ENCODE data around the gene ABCA5.

ABCA5 gene, protein sequence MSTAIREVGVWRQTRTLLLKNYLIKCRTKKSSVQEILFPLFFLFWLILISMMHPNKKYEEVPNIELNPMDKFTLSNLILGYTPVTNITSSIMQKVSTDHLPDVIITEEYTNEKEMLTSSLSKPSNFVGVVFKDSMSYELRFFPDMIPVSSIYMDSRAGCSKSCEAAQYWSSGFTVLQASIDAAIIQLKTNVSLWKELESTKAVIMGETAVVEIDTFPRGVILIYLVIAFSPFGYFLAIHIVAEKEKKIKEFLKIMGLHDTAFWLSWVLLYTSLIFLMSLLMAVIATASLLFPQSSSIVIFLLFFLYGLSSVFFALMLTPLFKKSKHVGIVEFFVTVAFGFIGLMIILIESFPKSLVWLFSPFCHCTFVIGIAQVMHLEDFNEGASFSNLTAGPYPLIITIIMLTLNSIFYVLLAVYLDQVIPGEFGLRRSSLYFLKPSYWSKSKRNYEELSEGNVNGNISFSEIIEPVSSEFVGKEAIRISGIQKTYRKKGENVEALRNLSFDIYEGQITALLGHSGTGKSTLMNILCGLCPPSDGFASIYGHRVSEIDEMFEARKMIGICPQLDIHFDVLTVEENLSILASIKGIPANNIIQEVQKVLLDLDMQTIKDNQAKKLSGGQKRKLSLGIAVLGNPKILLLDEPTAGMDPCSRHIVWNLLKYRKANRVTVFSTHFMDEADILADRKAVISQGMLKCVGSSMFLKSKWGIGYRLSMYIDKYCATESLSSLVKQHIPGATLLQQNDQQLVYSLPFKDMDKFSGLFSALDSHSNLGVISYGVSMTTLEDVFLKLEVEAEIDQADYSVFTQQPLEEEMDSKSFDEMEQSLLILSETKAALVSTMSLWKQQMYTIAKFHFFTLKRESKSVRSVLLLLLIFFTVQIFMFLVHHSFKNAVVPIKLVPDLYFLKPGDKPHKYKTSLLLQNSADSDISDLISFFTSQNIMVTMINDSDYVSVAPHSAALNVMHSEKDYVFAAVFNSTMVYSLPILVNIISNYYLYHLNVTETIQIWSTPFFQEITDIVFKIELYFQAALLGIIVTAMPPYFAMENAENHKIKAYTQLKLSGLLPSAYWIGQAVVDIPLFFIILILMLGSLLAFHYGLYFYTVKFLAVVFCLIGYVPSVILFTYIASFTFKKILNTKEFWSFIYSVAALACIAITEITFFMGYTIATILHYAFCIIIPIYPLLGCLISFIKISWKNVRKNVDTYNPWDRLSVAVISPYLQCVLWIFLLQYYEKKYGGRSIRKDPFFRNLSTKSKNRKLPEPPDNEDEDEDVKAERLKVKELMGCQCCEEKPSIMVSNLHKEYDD (N-terminal part only)

DNA sequence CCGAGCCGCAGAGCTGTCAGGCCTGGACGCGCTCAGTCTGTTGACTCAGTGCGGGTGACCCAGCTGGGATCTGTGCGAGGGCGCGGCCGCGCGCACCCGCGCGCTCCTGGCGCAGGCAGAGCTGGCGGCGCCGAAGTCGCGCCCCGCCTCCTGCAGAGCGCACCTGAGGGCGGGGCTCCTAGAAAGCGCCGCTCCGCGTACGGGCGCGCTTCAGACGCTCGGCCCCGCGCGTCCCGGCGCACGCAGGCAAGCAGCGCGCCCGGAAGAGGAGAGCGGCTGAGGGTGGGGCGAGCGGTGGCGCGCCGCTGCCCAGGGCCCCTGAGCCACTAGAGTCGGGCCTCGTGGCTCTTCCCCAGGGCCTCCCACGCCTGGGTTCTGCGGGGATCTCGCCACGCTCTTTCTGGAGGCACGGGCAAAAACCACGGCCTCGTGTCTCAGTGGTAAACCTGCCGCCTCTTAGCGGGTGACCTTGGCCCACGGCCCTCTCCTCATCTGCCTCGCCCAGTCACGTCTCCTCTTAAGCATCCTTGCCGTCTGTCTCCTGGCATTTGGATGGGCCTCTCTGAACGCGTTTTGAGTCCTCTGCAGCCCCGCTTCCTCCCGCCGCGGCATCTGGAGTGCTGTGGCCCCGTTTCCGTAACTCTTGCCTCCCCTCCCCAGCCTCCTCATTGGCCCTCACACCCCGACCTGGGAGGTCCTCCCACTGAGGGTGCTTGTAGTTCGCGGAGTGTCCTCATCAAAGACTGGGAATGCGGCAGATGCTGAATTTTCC, at the start of gene ABCA5:
Gene ABCA5 (minus strand): TSS at position 74 of the 772 bp plus-strand sequence. CDS start 12,718 bp downstream, outside the sequence.
- DNase-seq (ENCODE audit: low spot score in 2 of 2): peak; percentile 72 to 82
- H3K9me3 Mint-ChIP-seq: no peaks in the 10 kb centered on the region
- peak within 1 kb of the TSS; percentile 89 for H3K27ac Mint-ChIP-seq (ENCODE audit: low read depth)
- peaks cover 8% of the 10 kb centered on the region for H3K27me3 Mint-ChIP-seq
- ATAC-seq (replicated peaks; ENCODE audit: extremely low read depth, poor library complexity, severe bottlenecking): peak; percentile 95
- peaks cover 32% of the 10 kb centered on the region for H3K4me1 Mint-ChIP-seq
- H3K36me3 Mint-ChIP-seq (ENCODE audit: insufficient read depth): peaks cover 7% of the 10 kb centered on the region
- H3K4me3 Mint-ChIP-seq: peak within 1 kb of the TSS; percentile 98

DNA sequence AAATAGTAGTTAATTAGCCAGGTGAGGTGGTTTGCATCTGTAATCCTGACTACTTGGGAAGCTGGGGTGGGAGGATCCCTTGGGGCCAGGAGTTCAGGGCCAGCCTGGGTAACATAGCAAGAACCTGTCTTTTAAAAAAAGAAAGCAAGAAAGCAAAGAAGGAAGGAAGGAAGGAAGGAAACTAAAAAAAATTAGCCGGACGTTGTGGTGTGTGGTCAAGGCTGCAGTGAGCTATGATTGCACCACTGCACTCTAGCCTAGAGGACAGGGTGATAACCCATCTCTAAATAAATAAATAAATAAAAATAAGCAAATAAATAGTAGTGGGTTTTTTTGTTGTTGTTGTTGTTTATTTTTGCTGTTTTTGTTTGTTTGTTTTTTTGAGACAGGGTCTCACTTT, 48.3 kb upstream of the ABCA5 start:
- Mint-ChIP-seq H3K9me3 (no peaks in the 10 kb centered on the region), H3K27ac (ENCODE audit: low read depth) (no peak overlapping the region), H3K4me1 (no peaks in the 10 kb centered on the region), H3K27me3 (peaks cover 13% of the 10 kb centered on the region), H3K4me3 (no peak overlapping the region), H3K36me3 (ENCODE audit: insufficient read depth) (no peaks in the 10 kb centered on the region)
- ATAC-seq (replicated peaks; ENCODE audit: extremely low read depth, poor library complexity, severe bottlenecking): no peak
- DNase-seq (ENCODE audit: low spot score in 2 of 2): no peak

DNA sequence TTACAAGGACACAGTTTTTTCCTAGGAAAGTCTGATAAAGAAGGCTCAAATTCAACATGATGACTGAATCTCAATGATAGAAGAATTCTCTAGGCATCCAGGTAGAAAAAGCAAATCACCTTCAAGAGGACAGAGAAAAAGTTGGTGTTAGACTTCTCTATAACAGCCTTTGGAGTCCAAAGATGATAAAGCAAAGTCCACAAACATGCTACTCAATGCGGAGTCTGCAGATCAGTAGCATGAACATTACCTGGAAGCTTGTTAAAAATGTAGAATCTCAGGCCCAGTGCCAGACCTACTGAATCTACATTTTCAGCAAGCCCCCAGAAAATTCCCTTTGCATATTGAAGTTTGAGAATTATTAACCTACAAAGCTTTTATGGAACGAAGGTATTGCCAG, 46.1 kb upstream of the ABCA5 start:
- Mint-ChIP-seq H3K4me1 (no peaks in the 10 kb centered on the region), H3K27ac (ENCODE audit: low read depth) (no peak overlapping the region), H3K36me3 (ENCODE audit: insufficient read depth) (no peaks in the 10 kb centered on the region), H3K27me3 (peaks cover 34% of the 10 kb centered on the region), H3K4me3 (no peak overlapping the region), H3K9me3 (no peaks in the 10 kb centered on the region)
- ATAC-seq (replicated peaks; ENCODE audit: extremely low read depth, poor library complexity, severe bottlenecking) (no peak), DNase-seq (ENCODE audit: low spot score in 2 of 2) (no peak)

DNA sequence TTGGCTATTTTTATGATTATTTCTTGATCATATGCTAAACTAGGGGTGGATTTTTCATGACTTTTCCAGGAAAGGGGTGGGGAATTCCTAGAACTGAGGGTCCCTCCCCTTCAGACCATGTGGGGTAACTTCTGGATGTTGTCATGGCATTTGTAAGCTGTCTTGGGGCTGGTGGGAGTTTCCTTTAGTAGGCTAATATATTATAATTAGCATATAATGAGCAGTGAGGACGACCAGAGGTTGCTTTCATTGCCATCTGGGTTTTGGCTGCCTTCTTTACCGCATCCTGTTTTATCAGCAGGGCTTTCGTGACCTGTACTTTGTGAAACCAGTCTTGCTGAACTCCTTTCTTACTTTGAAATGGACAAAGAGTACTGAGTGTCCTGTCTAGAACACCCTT, 40.4 kb upstream of the ABCA5 start:
- Mint-ChIP-seq H3K4me1 (no peaks in the 10 kb centered on the region), H3K27me3 (peaks cover 56% of the 10 kb centered on the region), H3K9me3 (no peaks in the 10 kb centered on the region), H3K27ac (ENCODE audit: low read depth) (no peak overlapping the region), H3K4me3 (no peak overlapping the region), H3K36me3 (ENCODE audit: insufficient read depth) (no peaks in the 10 kb centered on the region)
- DNase-seq (ENCODE audit: low spot score in 2 of 2): no peak
- ATAC-seq (replicated peaks; ENCODE audit: extremely low read depth, poor library complexity, severe bottlenecking): no peak

DNA sequence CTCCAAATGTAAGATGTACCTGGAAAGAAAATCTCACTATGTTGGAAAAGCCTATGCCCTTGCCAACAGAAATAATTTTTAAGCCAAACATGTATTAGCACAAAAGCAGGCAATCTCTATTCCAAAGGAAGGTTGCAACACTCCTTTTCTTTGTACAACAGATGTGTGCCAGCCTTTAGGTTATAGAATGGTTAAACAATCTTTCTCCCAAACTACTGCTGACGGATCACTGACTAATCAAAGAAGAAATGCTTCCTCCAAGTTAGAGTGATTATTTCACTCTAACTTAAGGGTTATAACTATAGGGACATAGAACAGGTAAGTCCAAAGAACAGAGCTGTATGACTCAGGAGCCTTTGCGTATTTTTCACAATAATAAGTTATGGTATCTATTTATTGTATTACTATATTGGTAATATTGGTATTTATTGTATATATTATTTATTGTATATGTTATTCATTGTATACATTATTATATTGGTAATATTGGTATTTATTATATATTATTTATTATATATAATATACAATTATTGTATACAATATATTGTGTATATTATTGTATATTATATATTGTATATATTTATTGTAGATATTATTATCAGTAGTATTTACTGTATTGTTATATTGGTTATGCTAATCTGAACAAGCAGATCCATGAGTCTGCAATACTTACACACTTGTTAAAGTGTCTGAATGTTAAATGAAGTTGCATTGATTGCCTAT, 36.7 kb upstream of the ABCA5 start:
- Mint-ChIP-seq H3K4me3 (no peak overlapping the region), H3K27me3 (peaks cover 28% of the 10 kb centered on the region), H3K9me3 (no peaks in the 10 kb centered on the region), H3K36me3 (ENCODE audit: insufficient read depth) (no peaks in the 10 kb centered on the region), H3K27ac (ENCODE audit: low read depth) (no peak overlapping the region), H3K4me1 (no peaks in the 10 kb centered on the region)
- ATAC-seq (replicated peaks; ENCODE audit: extremely low read depth, poor library complexity, severe bottlenecking) (no peak), DNase-seq (ENCODE audit: low spot score in 2 of 2) (no peak)

DNA sequence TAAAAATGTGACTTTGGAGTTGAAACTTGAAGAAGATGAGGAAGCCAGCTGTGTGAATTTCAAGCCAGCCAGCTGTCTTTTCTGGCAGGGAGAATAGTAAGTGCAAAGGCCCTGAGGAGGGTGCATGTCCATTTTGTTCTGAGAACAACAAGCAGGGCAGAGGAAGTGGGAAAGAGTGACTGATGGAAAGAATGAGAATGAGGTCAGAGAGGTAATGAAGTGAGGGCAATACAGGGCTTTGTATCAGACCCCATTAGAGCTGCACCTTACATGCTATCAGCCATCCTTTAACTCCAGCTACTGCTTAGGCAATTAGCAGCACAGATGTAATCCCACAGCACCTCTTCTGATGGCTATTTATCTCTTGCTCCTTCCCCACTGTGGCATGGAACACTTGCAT, 34.2 kb upstream of the ABCA5 start:
- Mint-ChIP-seq H3K4me3 (no peak overlapping the region), H3K27me3 (peaks cover 5% of the 10 kb centered on the region), H3K27ac (ENCODE audit: low read depth) (no peak overlapping the region), H3K36me3 (ENCODE audit: insufficient read depth) (no peaks in the 10 kb centered on the region), H3K9me3 (no peaks in the 10 kb centered on the region), H3K4me1 (no peaks in the 10 kb centered on the region)
- ATAC-seq (replicated peaks; ENCODE audit: extremely low read depth, poor library complexity, severe bottlenecking) (no peak), DNase-seq (ENCODE audit: low spot score in 2 of 2) (no peak)

DNA sequence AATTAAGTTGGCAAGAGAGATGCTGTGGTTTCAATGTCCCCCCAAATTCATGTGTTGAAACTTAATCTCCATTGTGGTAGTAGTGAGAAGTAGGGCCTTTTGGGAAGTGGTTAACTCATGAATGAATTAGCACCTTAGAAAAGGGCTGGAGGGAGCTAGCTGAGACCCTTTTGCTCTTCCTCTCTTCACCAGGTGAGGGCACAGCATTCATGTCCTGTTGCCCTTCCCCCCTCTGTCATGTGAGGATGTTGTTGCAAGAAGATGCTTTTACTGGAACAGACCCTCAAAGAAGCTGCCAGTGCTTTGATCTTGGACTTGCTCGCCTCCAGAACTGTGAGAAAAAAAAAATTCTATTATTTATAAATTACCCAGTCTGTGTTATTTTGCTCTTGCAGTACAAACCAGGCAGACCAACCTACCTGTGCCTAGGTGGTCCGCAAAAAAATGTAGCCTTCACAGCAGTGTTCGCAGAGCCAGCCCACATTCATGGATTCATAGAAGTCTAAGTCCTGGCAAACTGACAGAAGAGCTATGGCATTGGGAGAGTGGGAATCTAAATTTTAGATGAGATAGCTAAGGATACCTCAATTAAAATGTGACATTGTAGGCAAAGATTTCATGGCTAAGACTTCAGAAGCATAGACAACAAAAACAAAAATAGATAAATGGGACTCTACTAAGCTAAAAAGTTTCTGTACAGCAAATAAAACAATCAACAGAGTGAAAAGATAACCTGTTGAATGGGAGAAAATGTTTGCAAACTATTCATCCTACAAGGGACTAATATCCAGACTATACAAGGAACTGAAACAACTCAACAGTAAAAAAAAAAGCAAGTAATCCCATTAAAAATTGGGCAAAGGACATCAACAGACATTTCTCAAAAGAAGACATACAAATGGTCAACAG, 32.0 kb upstream of the ABCA5 start:
- Mint-ChIP-seq H3K4me1 (no peaks in the 10 kb centered on the region), H3K9me3 (no peaks in the 10 kb centered on the region), H3K27me3 (peaks cover 14% of the 10 kb centered on the region), H3K4me3 (no peak overlapping the region), H3K36me3 (ENCODE audit: insufficient read depth) (no peaks in the 10 kb centered on the region), H3K27ac (ENCODE audit: low read depth) (peak overlapping the region; percentile 54)
- DNase-seq (ENCODE audit: low spot score in 2 of 2) (no peak), ATAC-seq (replicated peaks; ENCODE audit: extremely low read depth, poor library complexity, severe bottlenecking) (no peak)

DNA sequence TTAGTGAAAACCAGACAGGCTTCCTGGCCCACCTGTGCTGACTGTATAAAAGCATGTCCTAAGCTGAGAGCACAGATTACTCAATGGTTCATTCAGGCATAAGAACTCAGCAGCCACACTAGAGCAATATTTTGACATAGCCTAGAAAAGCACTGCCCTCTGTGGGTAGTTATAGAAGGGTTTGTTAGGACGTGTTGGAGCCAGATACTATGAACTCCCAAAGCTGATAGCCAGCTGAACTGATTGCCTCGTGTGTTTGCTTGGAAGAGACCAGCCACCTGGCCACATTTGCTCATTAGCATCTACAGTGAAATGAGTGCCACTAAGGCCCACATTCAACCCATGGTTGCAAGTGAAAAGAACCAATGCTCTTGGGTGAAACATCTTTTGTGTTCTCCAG, 30.8 kb upstream of the ABCA5 start:
- no peaks in the 10 kb centered on the region for H3K4me1 Mint-ChIP-seq
- no peak overlapping the region for H3K4me3 Mint-ChIP-seq
- ATAC-seq (replicated peaks; ENCODE audit: extremely low read depth, poor library complexity, severe bottlenecking): no peak
- no peaks in the 10 kb centered on the region for H3K9me3 Mint-ChIP-seq
- no peaks in the 10 kb centered on the region for H3K36me3 Mint-ChIP-seq (ENCODE audit: insufficient read depth)
- H3K27me3 Mint-ChIP-seq: peaks cover 21% of the 10 kb centered on the region
- H3K27ac Mint-ChIP-seq (ENCODE audit: low read depth): no peak overlapping the region
- DNase-seq (ENCODE audit: low spot score in 2 of 2): no peak

DNA sequence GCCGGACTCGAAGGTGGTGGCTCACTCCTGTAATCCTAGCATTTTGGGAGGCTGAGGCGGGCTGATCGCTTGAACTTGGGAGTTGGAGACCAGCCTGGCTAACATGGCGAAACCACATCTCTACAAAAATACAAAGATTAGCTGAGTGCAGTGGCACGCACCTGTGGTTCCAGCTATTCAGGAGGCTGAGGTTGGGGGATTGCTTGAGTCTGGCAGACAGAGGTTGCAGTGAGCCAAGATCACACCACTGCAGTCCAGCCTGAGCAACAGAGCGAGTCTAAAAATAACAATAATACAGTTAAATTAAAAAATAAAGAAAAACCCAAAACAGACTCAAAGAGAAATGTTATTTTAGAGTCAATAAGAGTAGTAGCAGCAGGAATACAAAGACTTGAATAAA, 29.7 kb upstream of the ABCA5 start:
- Mint-ChIP-seq H3K36me3 (ENCODE audit: insufficient read depth) (no peaks in the 10 kb centered on the region), H3K9me3 (no peaks in the 10 kb centered on the region), H3K4me3 (no peak overlapping the region), H3K27me3 (peaks cover 31% of the 10 kb centered on the region), H3K4me1 (no peaks in the 10 kb centered on the region), H3K27ac (ENCODE audit: low read depth) (no peak overlapping the region)
- ATAC-seq (replicated peaks; ENCODE audit: extremely low read depth, poor library complexity, severe bottlenecking) (no peak), DNase-seq (ENCODE audit: low spot score in 2 of 2) (no peak)

DNA sequence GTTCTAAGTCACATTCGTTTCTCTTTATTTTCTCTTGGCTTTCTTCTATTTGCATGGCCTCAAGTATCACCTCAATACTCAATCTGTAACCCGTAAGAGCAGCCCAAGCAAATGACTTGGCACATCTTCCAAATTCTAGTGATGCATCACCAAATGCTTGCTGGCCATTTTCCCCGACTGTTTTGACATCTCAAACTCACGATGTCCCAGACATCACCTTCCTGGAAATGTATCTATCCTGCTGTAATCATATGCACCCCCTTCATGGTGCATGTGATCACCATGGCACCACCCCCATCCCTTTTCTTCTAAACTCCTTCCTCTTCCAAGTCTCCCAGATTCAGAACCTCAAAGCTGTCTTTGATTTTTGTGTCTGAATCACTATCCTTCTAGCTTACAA, 24.0 kb upstream of the ABCA5 start:
- no peak for ATAC-seq (replicated peaks; ENCODE audit: extremely low read depth, poor library complexity, severe bottlenecking)
- Mint-ChIP-seq H3K4me1 (no peaks in the 10 kb centered on the region), H3K36me3 (ENCODE audit: insufficient read depth) (no peaks in the 10 kb centered on the region), H3K9me3 (no peaks in the 10 kb centered on the region), H3K27ac (ENCODE audit: low read depth) (no peak overlapping the region), H3K27me3 (peaks cover 73% of the 10 kb centered on the region), H3K4me3 (no peak overlapping the region)
- DNase-seq (ENCODE audit: low spot score in 2 of 2): no peak

DNA sequence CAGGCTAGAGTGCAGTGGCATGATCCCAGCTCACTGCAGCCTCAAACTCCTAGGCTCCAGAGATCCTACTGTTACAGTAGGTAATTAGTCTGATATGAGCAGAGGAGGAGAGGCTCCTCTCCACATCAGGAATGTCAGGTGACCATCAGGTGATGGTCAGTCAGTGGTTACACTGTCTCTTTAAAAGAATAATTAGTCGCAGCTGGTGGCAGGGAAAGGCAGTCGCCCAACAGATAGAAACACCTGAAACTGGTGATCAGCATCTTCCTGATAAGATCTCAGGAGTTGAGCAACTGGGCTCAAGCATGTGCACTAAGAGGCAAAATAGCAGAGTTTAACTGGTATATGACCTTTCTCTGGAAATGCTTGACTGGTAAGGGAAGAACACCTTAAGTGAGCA, 21.5 kb upstream of the ABCA5 start:
- DNase-seq (ENCODE audit: low spot score in 2 of 2) (no peak), ATAC-seq (replicated peaks; ENCODE audit: extremely low read depth, poor library complexity, severe bottlenecking) (no peak)
- no peaks in the 10 kb centered on the region for H3K9me3 Mint-ChIP-seq
- peaks cover 69% of the 10 kb centered on the region for H3K27me3 Mint-ChIP-seq
- no peak overlapping the region for H3K27ac Mint-ChIP-seq (ENCODE audit: low read depth)
- H3K4me1 Mint-ChIP-seq: no peaks in the 10 kb centered on the region
- no peak overlapping the region for H3K4me3 Mint-ChIP-seq
- H3K36me3 Mint-ChIP-seq (ENCODE audit: insufficient read depth): no peaks in the 10 kb centered on the region

Measured in central memory CD8-positive, alpha-beta T cell (primary cell).